ENCODE data around the gene CACNG3.

The CACNG3 gene

GRCh38 chr16:24367186-24367710 lies 111.1 kb downstream of the CACNG3 start:
- Histone ChIP-seq H3K4me1 (ENCODE audit: control insufficient read depth, insufficient read depth, low read length, poor library complexity, severe bottlenecking) (no peaks in the 10 kb centered on the region), H3K27ac (ENCODE audit: insufficient read depth, low read length, poor library complexity, severe bottlenecking) (no peak overlapping the region), H3K36me3 (ENCODE audit: control insufficient read depth, insufficient read depth, low read length) (no peaks in the 10 kb centered on the region), H3K9me3 (ENCODE audit: control insufficient read depth, low read length) (no peaks in the 10 kb centered on the region), H3K27me3 (replicated peaks; ENCODE audit: control insufficient read depth, insufficient read depth, low read length, poor library complexity, severe bottlenecking) (no peaks in the 10 kb centered on the region), H3K4me3 (ENCODE audit: insufficient read depth, low read depth, low read length, poor library complexity, severe bottlenecking) (no peak overlapping the region)
- no peak for DNase-seq

- Histone ChIP-seq H3K4me1 (ENCODE audit: control insufficient read depth, insufficient read depth, low read length, poor library complexity, severe bottlenecking) (no peaks in the 10 kb centered on the region), H3K27ac (ENCODE audit: insufficient read depth, low read length, poor library complexity, severe bottlenecking) (no peak overlapping the region), H3K27me3 (replicated peaks; ENCODE audit: control insufficient read depth, insufficient read depth, low read length, poor library complexity, severe bottlenecking) (no peaks in the 10 kb centered on the region), H3K36me3 (ENCODE audit: control insufficient read depth, insufficient read depth, low read length) (no peaks in the 10 kb centered on the region), H3K9me3 (ENCODE audit: control insufficient read depth, low read length) (no peaks in the 10 kb centered on the region), H3K4me3 (ENCODE audit: insufficient read depth, low read depth, low read length, poor library complexity, severe bottlenecking) (no peak overlapping the region)
- no peak for DNase-seq
Measured at GRCh38 chr16:24372824-24373223, 116.7 kb downstream of the CACNG3 start.

GRCh38 chr16:24378999-24379398 lies 122.9 kb downstream of the CACNG3 start:
- no peaks in the 10 kb centered on the region for H3K27me3 ChIP-seq (replicated peaks; ENCODE audit: control insufficient read depth, insufficient read depth, low read length, poor library complexity, severe bottlenecking)
- H3K9me3 ChIP-seq (ENCODE audit: control insufficient read depth, low read length), result peaks cover 3% of the 10 kb centered on the region
- no peak overlapping the region for H3K4me3 ChIP-seq (ENCODE audit: insufficient read depth, low read depth, low read length, poor library complexity, severe bottlenecking)
- H3K27ac ChIP-seq (ENCODE audit: insufficient read depth, low read length, poor library complexity, severe bottlenecking), result no peak overlapping the region
- DNase-seq, result no peak
- no peaks in the 10 kb centered on the region for H3K36me3 ChIP-seq (ENCODE audit: control insufficient read depth, insufficient read depth, low read length)
- no peaks in the 10 kb centered on the region for H3K4me1 ChIP-seq (ENCODE audit: control insufficient read depth, insufficient read depth, low read length, poor library complexity, severe bottlenecking)

- H3K9me3 ChIP-seq (ENCODE audit: control insufficient read depth, low read length), result peaks cover 3% of the 10 kb centered on the region
- no peak overlapping the region for H3K4me3 ChIP-seq (ENCODE audit: insufficient read depth, low read depth, low read length, poor library complexity, severe bottlenecking)
- no peaks in the 10 kb centered on the region for H3K36me3 ChIP-seq (ENCODE audit: control insufficient read depth, insufficient read depth, low read length)
- no peaks in the 10 kb centered on the region for H3K4me1 ChIP-seq (ENCODE audit: control insufficient read depth, insufficient read depth, low read length, poor library complexity, severe bottlenecking)
- H3K27ac ChIP-seq (ENCODE audit: insufficient read depth, low read length, poor library complexity, severe bottlenecking), result no peak overlapping the region
- no peaks in the 10 kb centered on the region for H3K27me3 ChIP-seq (replicated peaks; ENCODE audit: control insufficient read depth, insufficient read depth, low read length, poor library complexity, severe bottlenecking)
- no peak for DNase-seq
Measured at GRCh38 chr16:24381470-24382118, 125.5 kb downstream of the CACNG3 start.

- H3K27me3 ChIP-seq (replicated peaks; ENCODE audit: control insufficient read depth, insufficient read depth, low read length, poor library complexity, severe bottlenecking), result no peaks in the 10 kb centered on the region
- H3K4me3 ChIP-seq (ENCODE audit: insufficient read depth, low read depth, low read length, poor library complexity, severe bottlenecking), result no peak overlapping the region
- no peaks in the 10 kb centered on the region for H3K4me1 ChIP-seq (ENCODE audit: control insufficient read depth, insufficient read depth, low read length, poor library complexity, severe bottlenecking)
- H3K9me3 ChIP-seq (ENCODE audit: control insufficient read depth, low read length), result peaks cover 3% of the 10 kb centered on the region
- DNase-seq, result no peak
- no peaks in the 10 kb centered on the region for H3K36me3 ChIP-seq (ENCODE audit: control insufficient read depth, insufficient read depth, low read length)
- H3K27ac ChIP-seq (ENCODE audit: insufficient read depth, low read length, poor library complexity, severe bottlenecking), result no peak overlapping the region
Measured at GRCh38 chr16:24382762-24383407, 126.8 kb downstream of the CACNG3 start.

- H3K4me3 ChIP-seq (ENCODE audit: insufficient read depth, low read depth, low read length, poor library complexity, severe bottlenecking), result no peak overlapping the region
- H3K36me3 ChIP-seq (ENCODE audit: control insufficient read depth, insufficient read depth, low read length), result no peaks in the 10 kb centered on the region
- no peak overlapping the region for H3K27ac ChIP-seq (ENCODE audit: insufficient read depth, low read length, poor library complexity, severe bottlenecking)
- H3K9me3 ChIP-seq (ENCODE audit: control insufficient read depth, low read length), result no peaks in the 10 kb centered on the region
- H3K4me1 ChIP-seq (ENCODE audit: control insufficient read depth, insufficient read depth, low read length, poor library complexity, severe bottlenecking), result no peaks in the 10 kb centered on the region
- no peak for DNase-seq
- no peaks in the 10 kb centered on the region for H3K27me3 ChIP-seq (replicated peaks; ENCODE audit: control insufficient read depth, insufficient read depth, low read length, poor library complexity, severe bottlenecking)
Measured at GRCh38 chr16:24394341-24394740, 138.2 kb downstream of the CACNG3 start.

GRCh38 chr16:24396350-24397271 lies 140.5 kb downstream of the CACNG3 start:
- H3K9me3 ChIP-seq (ENCODE audit: control insufficient read depth, low read length), result no peaks in the 10 kb centered on the region
- no peaks in the 10 kb centered on the region for H3K4me1 ChIP-seq (ENCODE audit: control insufficient read depth, insufficient read depth, low read length, poor library complexity, severe bottlenecking)
- no peak for DNase-seq
- no peak overlapping the region for H3K4me3 ChIP-seq (ENCODE audit: insufficient read depth, low read depth, low read length, poor library complexity, severe bottlenecking)
- no peaks in the 10 kb centered on the region for H3K27me3 ChIP-seq (replicated peaks; ENCODE audit: control insufficient read depth, insufficient read depth, low read length, poor library complexity, severe bottlenecking)
- no peak overlapping the region for H3K27ac ChIP-seq (ENCODE audit: insufficient read depth, low read length, poor library complexity, severe bottlenecking)
- H3K36me3 ChIP-seq (ENCODE audit: control insufficient read depth, insufficient read depth, low read length), result no peaks in the 10 kb centered on the region

GRCh38 chr16:24409045-24409444 lies 152.9 kb downstream of the CACNG3 start:
- no peak for DNase-seq
- no peaks in the 10 kb centered on the region for H3K36me3 ChIP-seq (ENCODE audit: control insufficient read depth, insufficient read depth, low read length)
- no peaks in the 10 kb centered on the region for H3K4me1 ChIP-seq (ENCODE audit: control insufficient read depth, insufficient read depth, low read length, poor library complexity, severe bottlenecking)
- H3K27ac ChIP-seq (ENCODE audit: insufficient read depth, low read length, poor library complexity, severe bottlenecking), result no peak overlapping the region
- no peaks in the 10 kb centered on the region for H3K27me3 ChIP-seq (replicated peaks; ENCODE audit: control insufficient read depth, insufficient read depth, low read length, poor library complexity, severe bottlenecking)
- no peak overlapping the region for H3K4me3 ChIP-seq (ENCODE audit: insufficient read depth, low read depth, low read length, poor library complexity, severe bottlenecking)
- no peaks in the 10 kb centered on the region for H3K9me3 ChIP-seq (ENCODE audit: control insufficient read depth, low read length)
